Measurements from ENCODE around the gene CRY1. TPM values are rescaled to one million over a fixed set of nuclear protein-coding genes. Genes with fewer than 3 reads are reported as not detected.

Gene CRY1
- total RNA-seq, 1 experiment from 2014 or later, result 19.4 TPM

- Mint-ChIP-seq H3K27me3 (ENCODE audit: insufficient read depth, unreplicated experiment) (no peaks in the 10 kb centered on the region), H3K36me3 (ENCODE audit: insufficient read depth, unreplicated experiment) (peaks cover 21% of the 10 kb centered on the region), H3K27ac (ENCODE audit: unreplicated experiment) (no peak overlapping the region), H3K4me3 (ENCODE audit: unreplicated experiment) (no peak overlapping the region), H3K9me3 (ENCODE audit: unreplicated experiment) (no peaks in the 10 kb centered on the region), H3K4me1 (ENCODE audit: low read depth, unreplicated experiment) (peaks cover 8% of the 10 kb centered on the region)
- H3K36me3 ChIP-seq (ENCODE audit: control insufficient read depth, insufficient read depth, low read length), result no peaks in the 10 kb centered on the region
- no peak overlapping the region for H3K4me3 ChIP-seq (ENCODE audit: low read depth, low read length)
- ChIA-PET CTCF (no interaction called here), POLR2A (no interaction called here)
- no peak for DNase-seq
- no peaks in the 10 kb centered on the region for H3K9me3 ChIP-seq
- BruUV-seq (replicated peaks), result no TSS peak
- intact Hi-C loops (cut with micrococcal nuclease; ENCODE audit: unreplicated experiment), result no loop called here
- H3K27me3 ChIP-seq (replicated peaks; ENCODE audit: control insufficient read depth, insufficient read depth, low read length), result no peaks in the 10 kb centered on the region
- peaks cover 11% of the 10 kb centered on the region for H3K4me1 ChIP-seq
- TF ChIP-seq, protein P1, sequence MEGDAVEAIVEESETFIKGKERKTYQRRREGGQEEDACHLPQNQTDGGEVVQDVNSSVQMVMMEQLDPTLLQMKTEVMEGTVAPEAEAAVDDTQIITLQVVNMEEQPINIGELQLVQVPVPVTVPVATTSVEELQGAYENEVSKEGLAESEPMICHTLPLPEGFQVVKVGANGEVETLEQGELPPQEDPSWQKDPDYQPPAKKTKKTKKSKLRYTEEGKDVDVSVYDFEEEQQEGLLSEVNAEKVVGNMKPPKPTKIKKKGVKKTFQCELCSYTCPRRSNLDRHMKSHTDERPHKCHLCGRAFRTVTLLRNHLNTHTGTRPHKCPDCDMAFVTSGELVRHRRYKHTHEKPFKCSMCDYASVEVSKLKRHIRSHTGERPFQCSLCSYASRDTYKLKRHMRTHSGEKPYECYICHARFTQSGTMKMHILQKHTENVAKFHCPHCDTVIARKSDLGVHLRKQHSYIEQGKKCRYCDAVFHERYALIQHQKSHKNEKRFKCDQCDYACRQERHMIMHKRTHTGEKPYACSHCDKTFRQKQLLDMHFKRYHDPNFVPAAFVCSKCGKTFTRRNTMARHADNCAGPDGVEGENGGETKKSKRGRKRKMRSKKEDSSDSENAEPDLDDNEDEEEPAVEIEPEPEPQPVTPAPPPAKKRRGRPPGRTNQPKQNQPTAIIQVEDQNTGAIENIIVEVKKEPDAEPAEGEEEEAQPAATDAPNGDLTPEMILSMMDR (IDR thresholded peaks at IDR 0.05; ENCODE audit: insufficient read depth in 1 of 2, low read depth in 1 of 2, low read length in 1 of 2, severe bottlenecking in 1 of 2, unreplicated experiment in 1 of 2), result no peak
Observed at GRCh38 chr12:106982229-106982628, 111.1 kb downstream of the CRY1 start.

- TF ChIP-seq, protein P1 (IDR thresholded peaks at IDR 0.05; ENCODE audit: insufficient read depth in 1 of 2, low read depth in 1 of 2, low read length in 1 of 2, severe bottlenecking in 1 of 2, unreplicated experiment in 1 of 2), result no peak
- no peak overlapping the region for H3K27ac Mint-ChIP-seq (ENCODE audit: unreplicated experiment)
- H3K4me1 Mint-ChIP-seq (ENCODE audit: low read depth, unreplicated experiment), result peaks cover 8% of the 10 kb centered on the region
- no peak for DNase-seq
- POLR2A ChIA-PET, result no interaction called here
- Histone ChIP-seq H3K36me3 (ENCODE audit: control insufficient read depth, insufficient read depth, low read length) (no peaks in the 10 kb centered on the region), H3K4me1 (peaks cover 16% of the 10 kb centered on the region), H3K9me3 (no peaks in the 10 kb centered on the region), H3K4me3 (ENCODE audit: low read depth, low read length) (no peak overlapping the region), H3K27me3 (replicated peaks; ENCODE audit: control insufficient read depth, insufficient read depth, low read length) (no peaks in the 10 kb centered on the region)
- H3K4me3 Mint-ChIP-seq (ENCODE audit: unreplicated experiment), result no peak overlapping the region
- no peaks in the 10 kb centered on the region for H3K27me3 Mint-ChIP-seq (ENCODE audit: insufficient read depth, unreplicated experiment)
- H3K9me3 Mint-ChIP-seq (ENCODE audit: unreplicated experiment), result no peaks in the 10 kb centered on the region
- intact Hi-C loops (cut with micrococcal nuclease; ENCODE audit: unreplicated experiment), result no loop called here
- no TSS peak for BruUV-seq (replicated peaks)
- peaks cover 16% of the 10 kb centered on the region for H3K36me3 Mint-ChIP-seq (ENCODE audit: insufficient read depth, unreplicated experiment)
- CTCF ChIA-PET, result no interaction called here
Observed at GRCh38 chr12:106981788-106982187, 111.6 kb downstream of the CRY1 start.

- Histone ChIP-seq H3K4me1 (peaks cover 22% of the 10 kb centered on the region), H3K9me3 (no peaks in the 10 kb centered on the region), H3K36me3 (ENCODE audit: control insufficient read depth, insufficient read depth, low read length) (no peaks in the 10 kb centered on the region), H3K27me3 (replicated peaks; ENCODE audit: control insufficient read depth, insufficient read depth, low read length) (no peaks in the 10 kb centered on the region), H3K4me3 (ENCODE audit: low read depth, low read length) (no peak overlapping the region)
- Mint-ChIP-seq H3K27ac (ENCODE audit: unreplicated experiment) (no peak overlapping the region), H3K4me3 (ENCODE audit: unreplicated experiment) (no peak overlapping the region), H3K9me3 (ENCODE audit: unreplicated experiment) (no peaks in the 10 kb centered on the region), H3K27me3 (ENCODE audit: insufficient read depth, unreplicated experiment) (no peaks in the 10 kb centered on the region), H3K4me1 (ENCODE audit: low read depth, unreplicated experiment) (peaks cover 12% of the 10 kb centered on the region), H3K36me3 (ENCODE audit: insufficient read depth, unreplicated experiment) (peaks cover 12% of the 10 kb centered on the region)
- TF ChIP-seq, protein P1 (IDR thresholded peaks at IDR 0.05; ENCODE audit: insufficient read depth in 1 of 2, low read depth in 1 of 2, low read length in 1 of 2, severe bottlenecking in 1 of 2, unreplicated experiment in 1 of 2), result no peak
- POLR2A ChIA-PET, result no interaction called here
- no TSS peak for BruUV-seq (replicated peaks)
- no peak for DNase-seq
- CTCF ChIA-PET, result no interaction called here
- intact Hi-C loops (cut with micrococcal nuclease; ENCODE audit: unreplicated experiment), result no loop called here
Observed at GRCh38 chr12:106980944-106981343, 112.4 kb downstream of the CRY1 start.
